ENCODE data around the gene TBX10.
A peak's percentile ranks its signal among the peaks of the same experiment; 100 is the strongest.
"Not testable (repeated sequence)": the region's sequence is repeated elsewhere in the genome, so short reads cannot be mapped to it uniquely, and the experiment has no call there.

TBX10 gene

GRCh38 chr11:67639438-67639859 lies at the start of gene TBX10:
TBX10 (minus strand) TSS chr11:67639763; CDS start chr11:67639472, 291 bp downstream.
- no peak for DNase-seq (ENCODE audit: low spot score)

DNA sequence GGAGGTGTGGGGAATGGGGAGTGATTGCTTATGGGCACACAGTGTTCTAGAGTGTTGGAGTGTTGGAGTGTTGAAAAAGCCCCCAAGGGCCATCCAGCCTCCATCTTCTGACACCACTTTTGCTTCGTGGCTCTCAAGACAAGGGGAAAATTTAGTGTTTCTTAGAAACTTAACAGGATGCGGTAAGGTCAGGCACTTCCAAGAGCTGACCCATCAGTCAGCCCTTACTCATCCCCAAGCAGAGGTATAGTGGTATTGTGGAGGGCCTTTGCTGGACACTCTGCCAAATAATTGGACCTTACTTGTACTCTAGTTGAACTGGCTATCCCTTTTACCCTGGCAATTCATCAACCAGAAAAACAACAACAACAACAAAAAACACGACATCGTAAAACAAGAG lies 49.6 kb upstream of the TBX10 start:
- no peak for DNase-seq (ENCODE audit: low spot score)

DNA sequence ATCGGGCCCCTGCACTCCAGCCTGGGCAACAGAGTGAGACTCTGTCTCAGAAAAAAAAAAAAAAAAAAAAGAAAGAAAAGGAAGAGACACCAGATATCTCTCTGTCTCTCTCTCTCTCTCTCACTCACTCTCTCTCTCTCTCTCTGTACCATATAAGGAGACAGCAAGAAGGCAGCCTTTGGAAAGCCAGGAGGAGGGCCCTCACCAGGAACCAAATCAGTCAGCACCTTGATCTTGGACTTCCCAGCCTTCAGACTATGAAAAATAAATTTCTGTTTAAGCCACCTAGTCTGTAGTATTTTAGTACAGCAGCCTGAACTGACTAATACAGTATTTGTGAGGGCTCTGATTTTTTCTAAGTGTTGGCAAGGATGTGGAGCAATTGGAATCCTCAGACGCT lies 48.4 kb upstream of the TBX10 start:
- no peak for DNase-seq (ENCODE audit: low spot score)

DNA sequence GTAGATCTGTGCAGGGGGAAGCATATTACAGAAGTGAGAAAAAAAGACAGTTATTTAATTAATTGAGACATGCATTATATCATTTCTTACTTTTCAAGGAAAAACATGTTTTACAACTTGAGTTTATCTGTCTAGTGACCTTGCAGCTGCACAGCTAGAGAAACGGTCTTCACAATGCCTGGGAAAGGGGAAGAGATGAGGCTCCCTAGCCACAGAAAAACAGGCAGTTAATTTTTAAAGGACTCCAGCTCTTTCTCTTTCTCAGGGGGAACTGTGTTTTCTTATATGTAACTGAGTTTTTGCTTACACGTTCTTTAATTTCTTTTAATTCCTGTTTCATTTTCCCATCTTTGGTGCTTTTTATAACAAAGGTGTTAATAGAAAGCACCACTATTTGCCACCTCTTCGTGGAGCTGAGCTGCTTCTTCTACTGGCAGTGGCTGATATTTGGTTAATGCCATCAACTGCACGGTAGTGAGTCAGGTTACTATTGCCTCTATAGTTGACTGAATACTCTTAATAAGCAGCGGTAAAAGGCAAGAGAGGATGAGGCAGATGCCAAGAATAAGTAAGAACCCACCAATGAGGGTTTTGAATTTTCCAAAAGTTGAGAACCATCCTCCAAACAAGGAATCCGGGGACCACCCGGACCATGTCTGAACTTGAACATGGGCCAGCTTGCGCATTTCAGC lies 46.2 kb upstream of the TBX10 start:
- not testable (repeated sequence) for DNase-seq (ENCODE audit: low spot score)

GRCh38 chr11:67682126-67683034 lies 42.8 kb upstream of the TBX10 start:
- not testable (repeated sequence) for DNase-seq (ENCODE audit: low spot score)

DNA sequence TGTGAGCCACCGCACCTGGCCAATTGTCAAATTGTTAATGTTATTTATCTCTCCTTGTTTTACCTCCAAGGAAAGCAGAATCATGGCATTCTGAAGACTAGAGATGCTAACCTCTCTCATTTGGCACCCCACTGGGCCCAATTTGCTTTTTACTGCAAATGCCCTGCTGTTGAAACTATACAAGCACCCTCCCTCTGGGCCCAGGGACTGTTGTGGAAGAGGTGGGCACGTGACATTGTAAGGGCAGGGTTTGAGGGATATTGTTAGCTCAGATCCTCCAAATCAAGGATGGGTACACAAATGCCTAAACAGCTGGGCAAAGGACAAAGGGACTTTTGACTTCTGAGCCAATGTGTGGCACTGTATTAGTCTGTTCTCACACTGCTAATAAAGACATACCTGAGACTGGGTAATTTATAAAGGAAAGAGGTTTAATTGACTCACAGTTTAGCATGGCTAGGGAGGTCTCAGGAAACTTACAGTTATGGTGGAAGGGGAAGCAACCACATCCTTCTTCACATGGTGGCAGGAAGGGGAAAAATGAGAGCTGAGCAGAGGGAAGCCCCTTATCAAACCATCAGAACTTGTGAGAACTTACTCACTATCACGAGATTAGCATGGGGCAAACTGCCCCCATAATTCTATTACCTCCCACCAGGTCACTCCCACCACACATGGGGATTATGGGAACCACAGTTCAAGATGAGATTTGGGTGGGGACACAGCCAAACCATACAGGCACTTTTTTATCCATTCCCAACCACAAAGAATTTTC lies 41.3 kb upstream of the TBX10 start:
- DNase-seq (ENCODE audit: low spot score) = no peak

GRCh38 chr11:67675058-67675747 lies 35.6 kb upstream of the TBX10 start:
- DNase-seq (ENCODE audit: low spot score) = no peak

DNA sequence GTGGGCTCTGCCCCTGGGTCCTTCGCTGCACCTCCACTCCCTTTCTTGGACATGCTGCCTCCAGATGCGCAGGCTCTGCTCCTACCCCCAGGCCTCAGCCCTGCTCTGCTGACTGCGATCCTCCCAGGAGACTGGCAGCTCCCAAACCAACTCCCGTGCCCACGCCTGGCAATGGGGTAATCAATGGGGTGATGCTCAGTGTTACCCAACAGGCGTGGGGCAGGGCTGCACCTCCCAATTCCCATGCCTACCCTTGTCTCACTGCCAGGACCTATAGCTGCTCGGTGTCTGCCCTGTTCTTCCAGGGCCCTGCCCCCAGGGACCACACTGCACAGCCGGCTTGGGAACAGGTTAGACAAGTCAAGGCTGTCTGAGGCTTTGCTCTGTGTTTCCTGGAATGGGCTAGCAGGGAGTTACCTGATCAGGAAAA lies 34.9 kb upstream of the TBX10 start, which contains the start of gene ALDH3B2:
ALDH3B2 (minus strand) TSS at position 182 of the 430 bp plus-strand sequence. CDS start 7,688 bp downstream, outside the sequence.
- DNase-seq (ENCODE audit: low spot score) = no peak

- DNase-seq (ENCODE audit: low spot score) = no peak
Measured at GRCh38 chr11:67673902-67674301, 34.3 kb upstream of the TBX10 start.

DNA sequence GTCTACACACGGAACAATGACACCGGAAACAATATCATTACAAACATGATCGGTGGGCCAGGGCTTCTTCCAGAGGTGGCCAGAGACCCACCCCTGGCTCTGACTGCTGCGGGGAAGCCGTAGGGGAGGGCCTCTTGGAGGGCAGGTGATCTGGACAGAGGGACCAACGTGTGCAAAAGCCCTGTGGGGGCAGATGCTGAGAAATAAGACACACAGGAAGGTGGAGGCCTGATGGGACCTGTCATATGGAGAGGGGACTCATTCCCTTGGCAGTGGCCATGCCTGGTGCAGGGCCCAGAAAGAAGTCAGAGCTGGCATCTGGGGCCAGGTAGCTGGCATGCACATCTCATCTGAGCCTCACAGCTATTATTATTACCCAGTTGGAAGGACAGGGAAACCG lies 33.8 kb upstream of the TBX10 start:
- no peak for DNase-seq (ENCODE audit: low spot score)

DNA sequence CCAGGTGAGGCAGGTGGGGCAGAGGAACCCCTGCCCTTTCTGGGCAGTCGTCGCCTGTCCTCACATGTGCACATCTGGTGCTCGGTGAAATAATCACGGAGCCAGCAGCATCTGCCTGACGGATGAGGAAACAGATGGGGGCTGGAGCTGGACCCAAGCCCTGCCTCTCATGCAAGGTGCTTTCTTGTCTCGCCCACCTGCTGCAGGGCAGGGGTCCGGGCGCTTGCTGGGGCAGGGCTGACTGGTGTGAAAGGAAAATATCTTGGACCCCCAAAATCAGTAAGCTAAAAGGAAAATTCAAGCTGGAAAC lies 31.6 kb upstream of the TBX10 start:
- DNase-seq (ENCODE audit: low spot score) = no peak

DNA sequence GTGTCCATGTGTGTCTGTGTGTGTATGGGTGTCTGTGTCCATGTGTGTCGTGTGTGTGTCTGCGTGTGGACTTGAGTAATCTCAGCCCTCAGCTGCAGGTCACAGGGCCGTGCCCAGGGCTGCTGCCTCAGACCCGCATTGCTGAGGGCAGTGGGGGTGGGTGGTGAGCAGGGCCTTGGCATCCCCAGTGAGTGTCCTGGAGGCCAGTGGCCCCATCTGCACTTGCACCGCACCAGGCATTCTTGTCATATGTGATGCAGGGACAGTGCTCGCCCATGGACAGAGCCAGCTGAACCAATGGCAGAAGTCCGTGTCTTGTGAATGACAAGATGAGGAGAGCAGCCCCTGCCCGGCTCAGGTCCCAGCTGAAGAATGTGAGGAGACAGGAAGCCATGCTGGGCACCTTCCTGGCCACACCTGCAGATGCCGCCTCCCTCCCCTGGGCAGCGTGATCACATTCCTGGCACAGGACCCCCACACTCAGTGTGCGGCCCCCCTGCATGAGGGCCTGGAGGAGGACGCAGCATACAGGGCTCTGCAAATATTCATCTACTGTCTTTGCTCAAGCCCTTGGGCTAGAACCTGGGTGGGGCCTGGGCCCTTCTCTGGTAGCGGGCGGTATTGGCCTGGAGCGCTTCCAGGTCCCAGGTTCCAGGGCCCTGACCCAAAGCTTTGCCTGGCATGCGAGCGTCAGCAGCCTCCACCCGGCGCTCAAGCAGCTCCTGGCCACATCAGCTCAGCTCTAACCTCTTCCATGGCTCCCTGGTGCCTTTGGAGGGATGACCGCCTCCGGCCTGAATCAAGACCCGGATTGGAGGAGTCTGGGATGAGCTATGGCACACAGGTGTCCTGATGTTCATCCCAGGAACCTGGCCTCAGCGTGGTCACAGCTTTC lies 31.0 kb upstream of the TBX10 start:
- no peak for DNase-seq (ENCODE audit: low spot score)

DNA sequence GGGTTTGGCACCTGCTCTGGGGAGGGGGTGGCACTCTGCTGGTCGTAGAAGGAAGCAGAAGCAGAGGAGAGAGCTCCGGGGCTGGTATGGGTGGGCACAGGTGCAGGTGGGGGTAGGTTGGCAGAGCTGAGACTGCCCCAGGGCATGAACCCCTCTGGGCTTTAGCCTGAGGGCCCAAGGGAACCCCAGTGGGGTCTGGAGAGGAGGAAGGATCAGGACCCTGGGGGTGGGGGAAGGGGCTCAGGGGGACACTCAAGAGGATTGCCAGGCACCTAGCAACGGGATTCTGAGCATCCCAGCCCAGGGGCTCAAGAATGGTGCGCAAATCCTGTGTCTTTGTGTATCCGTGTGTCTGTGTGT lies 28.6 kb upstream of the TBX10 start:
- DNase-seq (ENCODE audit: low spot score) = no peak

DNA sequence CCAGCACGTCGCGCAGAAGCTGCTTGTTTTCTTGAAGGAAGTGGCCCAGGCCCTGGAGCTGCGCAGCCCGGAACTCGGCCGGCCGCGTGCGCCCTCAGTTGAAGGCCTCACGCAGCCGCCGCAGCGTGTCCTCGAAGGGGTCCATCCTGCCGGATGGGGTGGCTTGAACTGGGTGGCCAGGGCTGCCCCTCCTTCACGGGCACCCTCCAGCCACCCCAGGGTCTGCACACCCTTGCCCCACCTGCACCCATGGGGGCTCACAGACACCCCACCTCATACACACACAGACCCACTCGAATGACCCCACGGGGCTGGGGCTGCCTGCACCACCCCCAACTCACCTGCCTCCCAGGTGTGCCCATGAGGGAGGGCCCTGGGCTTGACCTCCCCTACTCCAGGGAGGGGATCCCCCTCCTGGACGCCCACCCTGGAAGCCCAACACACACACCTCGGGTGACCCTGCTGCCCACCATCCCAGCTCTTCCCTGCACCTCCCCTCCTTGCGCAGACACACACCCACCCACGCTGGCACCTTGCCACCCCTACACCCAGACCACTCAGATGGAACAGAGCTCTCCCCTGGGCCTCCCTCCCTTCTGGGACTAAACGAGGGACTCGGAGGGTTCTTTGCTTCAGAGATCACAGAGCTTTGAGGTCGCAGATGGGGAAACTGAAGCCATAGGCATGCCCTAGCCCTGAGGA lies 28.1 kb upstream of the TBX10 start:
- DNase-seq (ENCODE audit: low spot score) = no peak

DNA sequence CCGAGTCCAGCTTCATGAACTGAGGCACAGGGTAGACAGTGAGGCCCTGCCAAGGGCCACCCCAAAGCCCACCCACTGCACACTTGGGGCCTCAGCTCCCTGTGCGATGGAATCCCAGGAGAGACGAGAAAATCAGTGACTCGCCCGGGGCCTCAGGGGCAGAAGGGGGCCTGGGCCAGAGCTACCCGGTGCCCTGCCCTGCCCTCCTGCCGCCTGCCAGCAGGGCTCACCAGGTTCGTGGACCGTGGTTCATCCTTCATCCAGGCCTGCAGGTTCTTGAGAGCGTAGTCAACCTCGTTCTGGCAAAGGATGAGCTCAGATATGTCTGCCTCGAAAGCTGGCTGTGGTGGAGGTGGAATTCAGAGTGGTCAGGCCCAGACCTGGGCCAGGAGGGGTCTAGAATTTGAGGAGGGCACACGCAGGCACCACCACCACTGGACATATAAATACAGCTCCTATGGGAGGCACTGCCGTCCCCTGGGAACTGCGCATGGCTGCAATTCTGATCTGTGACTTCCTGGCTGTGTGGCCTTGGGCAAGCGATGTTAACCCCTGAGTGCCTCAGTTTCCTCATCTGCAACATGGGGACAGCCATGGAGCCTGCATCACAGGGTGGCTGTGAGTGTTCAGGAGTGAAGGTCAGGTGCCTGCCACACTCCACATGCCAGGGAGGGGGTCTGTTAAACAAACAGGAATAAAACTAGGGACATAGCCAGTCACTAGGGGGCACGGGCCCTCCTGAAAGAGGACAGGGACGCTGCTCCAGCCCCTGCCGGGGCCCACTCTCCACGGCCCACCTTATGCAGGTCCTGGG lies 27.3 kb upstream of the TBX10 start:
- no peak for DNase-seq (ENCODE audit: low spot score)

DNA sequence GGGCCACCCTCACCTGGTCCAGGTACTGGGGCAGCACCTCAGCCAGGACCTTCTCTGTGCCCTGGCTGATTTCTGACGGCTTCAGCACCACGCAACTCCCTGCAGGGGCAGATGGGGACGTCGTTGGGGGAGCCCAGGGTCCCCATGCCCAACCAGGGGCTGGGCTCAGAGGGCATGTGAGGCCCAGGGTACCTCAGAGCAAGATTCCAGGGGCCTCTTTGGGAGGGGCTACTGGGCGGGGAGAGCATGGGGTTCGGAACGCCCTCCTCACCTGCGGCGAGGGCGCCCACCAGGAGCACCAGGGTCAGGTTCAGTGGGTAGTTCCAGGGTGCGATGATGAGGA lies 26.7 kb upstream of the TBX10 start:
- DNase-seq (ENCODE audit: low spot score) = no peak

DNA sequence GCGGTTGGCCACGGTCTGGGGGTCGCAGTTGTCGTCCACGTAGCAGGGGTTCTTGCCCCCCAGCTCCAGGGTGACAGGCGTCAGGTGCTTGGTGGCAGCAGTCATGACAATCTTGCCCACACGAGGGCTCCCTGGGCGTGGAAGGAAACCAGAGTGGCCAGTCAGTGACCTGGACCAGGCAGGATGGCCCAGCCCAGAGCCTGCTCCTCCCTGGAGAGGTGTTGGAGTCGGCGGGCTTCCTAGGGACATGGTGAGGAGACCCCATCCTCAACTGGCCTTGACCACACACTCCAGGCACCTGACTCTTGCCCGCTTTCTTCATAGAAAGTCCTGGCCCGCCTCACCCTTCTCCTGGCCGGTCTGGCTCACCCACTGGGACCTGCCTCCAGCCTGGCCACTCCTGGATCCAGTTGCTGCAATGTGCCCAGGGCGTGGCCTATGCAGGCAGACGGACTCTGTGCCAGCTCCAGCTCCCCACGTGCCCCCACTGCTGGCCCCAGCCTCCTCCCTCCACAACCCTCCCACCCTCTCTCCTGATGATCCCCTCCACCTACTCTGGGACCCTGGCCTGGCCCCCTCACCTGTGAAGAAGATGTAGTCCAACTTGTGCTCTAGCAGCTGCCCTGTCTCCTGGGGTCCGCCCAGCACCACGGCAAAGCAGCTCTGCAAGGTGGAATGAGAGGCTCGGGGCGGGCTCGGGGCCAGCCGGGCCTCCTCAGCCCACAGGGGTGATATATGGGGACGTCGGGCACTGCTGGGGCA lies 26.2 kb upstream of the TBX10 start:
- DNase-seq (ENCODE audit: low spot score) = peak; percentile 36

DNA sequence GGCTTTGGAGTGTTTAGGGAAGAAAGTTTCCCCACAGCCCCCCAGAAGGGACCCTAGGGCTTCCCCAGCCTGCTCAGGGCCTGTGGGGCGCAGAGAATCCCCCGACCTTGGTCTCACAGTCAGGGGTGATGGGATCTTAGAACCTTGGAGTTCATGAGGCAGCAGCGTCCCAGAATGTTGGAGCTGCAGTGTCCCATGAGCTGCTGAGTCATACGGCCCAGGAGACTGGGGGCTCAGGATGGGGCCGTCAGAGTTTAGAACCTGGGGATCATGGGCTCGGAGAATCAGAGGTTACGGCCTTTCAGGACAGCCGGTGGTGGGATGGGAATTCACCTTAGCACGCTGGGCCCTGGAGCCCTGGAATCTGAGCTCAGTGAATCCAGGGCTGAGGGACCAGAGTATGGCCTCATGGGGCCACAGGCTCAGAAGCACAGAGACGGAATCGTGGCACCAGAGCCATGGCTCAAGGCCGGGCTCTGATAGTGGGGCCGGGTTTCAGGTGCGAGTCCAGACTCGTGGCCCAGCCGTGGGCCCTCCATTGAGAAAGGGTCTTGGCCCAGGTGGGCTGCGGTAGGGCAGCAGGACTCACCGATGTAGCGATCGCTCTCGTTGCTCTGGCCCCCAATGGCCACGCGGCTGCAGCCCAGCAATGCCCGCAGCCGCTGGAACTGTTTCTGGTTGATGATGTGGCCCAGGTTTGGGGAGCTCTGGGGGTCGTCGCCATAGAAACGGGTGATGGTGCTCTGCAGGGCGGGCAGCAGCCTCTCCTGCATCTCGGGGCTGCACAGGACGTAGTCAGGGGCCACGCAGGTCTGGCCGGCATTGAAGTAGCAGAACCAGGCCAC lies 25.4 kb upstream of the TBX10 start:
- DNase-seq (ENCODE audit: low spot score) = no peak

All from SW480 (cell line).